Colon (tissue), 2 donors: ENCODE data around the gene LRMDA.

Experiments
- FAIRE-seq: peaks from 2 replicates; lab custom pipeline; 2012; peaks lifted over from hg19 to GRCh38; lab: Jason Lieb, UNC
- donor health status: control.
- donor health status: control.

LRMDA gene

DNA sequence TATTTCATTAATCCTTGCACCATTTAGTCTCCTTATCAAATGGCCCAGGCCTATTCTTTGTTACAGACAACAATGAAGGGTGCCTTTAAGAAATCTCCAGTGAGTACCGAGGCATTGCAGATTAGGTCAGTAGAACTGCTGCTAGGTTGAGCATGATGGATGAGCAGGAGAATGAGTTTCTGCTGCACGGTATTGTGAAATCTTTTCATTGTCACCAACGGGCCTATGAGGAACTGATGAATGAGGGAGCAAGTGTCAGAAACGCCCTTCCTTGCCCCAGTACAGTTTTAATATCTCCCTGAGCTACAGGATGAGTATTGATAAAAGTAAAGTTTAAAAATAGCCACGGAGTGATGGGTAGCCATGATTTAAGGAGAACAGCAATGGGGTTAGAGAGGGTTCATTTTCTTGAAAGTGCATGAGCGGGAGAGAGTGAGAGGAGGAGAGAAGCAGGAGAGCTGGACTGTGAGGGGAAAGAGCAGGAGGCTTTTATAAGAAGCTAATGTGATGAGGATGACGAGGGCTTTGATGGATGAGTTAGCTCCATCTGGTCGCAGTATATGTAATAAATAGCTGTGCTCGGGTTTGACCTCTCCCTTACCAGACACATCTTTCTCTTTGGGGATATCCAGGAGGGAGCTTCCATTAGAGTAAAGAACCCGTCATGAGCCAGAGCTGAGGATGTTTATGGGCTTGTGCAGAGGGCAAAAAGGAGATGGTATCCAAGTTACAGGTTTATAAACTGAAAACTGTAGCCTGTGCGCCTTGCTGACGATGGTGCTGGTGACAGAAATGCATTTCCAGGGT is 526.1 kb downstream of the LRMDA start:
- no peak for FAIRE-seq

DNA sequence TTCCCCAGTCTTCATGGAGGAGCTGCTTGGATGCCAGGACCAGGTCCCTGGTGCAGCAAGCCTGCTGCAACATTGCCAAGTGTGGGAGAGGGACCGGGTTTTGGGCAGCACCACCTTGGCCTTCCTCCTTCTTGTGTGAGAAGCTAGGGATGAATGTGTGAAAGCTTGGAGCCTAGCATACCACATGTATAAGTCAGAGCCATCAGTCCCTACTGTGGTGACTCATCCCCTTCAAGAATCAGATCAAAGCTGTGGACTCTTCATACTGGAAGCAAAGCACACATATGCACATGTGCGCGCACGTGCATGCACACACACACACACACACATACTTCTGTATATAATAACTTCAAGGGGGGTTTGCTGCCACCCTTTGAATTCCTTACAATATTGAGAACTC is 527.8 kb downstream of the LRMDA start:
- FAIRE-seq = no peak

DNA sequence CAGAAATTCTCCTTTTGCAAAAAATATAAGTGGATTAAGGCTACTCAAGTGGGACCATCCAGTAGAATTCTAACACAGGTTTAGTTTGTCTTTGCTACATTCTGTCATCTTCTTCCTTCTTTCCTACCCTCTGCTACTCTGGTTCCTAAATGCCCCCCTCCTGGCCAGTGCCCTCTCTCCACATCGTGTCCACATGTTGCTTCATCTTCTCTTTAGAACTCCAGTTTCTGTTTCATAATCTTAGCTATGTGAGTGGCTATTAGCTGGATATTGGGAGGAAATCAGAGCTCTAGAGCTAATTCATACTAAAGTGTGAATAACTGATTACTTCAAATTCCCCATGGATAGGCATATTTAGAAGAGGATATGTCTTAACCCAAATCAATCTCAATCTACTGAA is 528.5 kb downstream of the LRMDA start:
- no peak for FAIRE-seq

DNA sequence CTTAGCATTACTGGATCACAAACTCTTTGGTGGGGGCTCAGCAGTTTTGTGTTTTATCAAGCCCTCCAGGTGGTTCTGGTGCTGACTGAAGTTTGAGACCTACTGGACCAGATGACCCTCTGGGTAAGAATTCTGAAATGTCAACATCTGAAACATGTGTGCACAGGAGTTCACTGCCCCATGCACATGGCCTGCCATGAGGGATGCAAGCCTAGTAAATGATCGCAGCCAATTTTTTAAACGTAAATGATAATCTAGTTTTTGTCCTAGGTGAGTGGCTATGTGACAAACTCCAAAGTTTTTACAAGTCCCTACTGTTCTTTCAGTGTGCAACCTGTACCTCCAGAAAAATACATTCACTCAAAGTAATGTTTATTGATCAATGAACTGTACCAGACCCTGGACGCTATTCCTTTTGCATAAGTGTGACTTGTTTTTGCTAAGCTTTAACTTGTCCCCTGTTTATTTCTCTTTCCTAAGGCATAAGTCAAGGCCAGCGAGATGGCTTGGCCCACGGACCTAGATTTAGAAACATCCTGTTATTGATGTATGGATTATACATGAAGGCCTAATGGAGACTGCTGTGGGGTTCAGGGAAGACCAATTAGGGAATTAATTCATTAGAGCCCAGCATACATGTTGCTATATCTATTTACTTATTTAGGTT is 531.1 kb downstream of the LRMDA start:
- no peak for FAIRE-seq

DNA sequence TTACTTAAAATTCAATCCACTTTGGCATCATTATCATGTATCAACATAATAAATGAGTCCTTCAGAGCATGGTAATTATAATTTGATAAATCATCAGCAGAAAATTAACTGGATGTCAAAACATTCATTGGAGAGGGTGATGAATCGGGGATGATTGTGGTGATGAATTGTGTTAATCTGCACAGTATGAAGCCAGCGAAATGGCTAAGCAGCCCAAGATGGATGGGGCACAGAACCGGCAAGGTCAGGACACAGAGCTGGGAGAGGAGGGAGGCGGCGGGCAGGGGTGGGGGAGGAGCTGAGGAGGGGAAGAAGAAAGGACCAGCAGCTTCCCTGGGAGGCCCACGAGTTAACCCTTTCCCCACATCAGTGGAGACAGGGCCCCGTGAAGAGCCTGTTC is 536.1 kb downstream of the LRMDA start:
- no peak for FAIRE-seq

DNA sequence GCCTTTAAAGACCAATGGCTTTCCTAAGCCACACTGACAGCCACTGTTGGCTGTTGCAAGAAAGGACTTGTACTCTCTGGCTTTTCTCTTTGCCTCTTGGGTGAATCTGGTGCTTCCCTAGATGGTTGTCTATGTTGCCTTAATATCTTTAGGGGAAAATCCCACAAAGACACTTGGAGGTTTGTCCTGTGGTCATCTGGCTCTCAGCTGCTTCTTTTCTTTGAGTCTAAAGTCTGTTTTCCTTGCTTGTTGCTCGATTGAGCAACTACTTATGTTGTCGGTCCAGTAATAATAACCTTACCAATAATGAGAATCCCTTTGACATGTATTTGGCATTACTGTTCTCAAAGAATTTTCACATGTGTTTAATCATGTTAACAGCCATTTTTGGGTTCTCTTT is 537.6 kb downstream of the LRMDA start:
- no peak for FAIRE-seq

DNA sequence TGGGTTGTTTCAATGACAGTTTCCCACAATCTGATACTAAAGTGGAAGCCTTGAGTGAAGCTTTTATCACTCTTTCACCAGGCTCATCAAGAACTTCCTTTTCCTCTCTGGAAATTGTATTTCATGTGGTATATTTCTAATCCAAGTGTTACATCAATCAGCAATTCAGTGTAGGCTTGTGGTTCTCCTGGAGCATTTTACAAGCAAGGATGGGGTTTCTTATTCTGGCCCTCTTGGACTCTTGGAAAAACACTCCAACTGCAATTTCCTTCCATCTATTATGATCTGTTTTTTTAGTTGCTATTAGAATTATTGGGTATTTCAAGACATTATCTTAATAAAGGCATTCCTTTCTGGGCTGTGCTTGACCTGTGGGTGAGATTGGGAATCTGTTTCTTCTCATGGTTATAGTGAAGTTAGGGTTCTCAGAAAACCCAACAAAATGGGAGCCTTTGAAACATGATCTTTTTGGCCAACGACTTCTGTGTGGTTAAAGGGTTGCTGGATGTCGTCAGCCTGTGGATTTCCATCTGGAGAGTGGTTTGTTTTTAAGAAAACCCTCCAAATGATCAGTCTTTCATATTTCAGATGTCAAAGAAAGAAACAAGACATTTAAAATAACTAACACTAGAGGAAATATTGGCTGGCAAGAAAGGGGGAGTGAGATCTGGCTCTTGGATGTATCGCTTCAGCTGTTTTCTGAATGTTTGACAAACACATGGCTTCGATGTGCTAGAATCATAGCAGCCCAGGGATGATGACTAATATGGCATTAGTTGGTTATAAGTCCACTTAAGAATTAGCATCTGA is 540.2 kb downstream of the LRMDA start:
- FAIRE-seq = no peak

DNA sequence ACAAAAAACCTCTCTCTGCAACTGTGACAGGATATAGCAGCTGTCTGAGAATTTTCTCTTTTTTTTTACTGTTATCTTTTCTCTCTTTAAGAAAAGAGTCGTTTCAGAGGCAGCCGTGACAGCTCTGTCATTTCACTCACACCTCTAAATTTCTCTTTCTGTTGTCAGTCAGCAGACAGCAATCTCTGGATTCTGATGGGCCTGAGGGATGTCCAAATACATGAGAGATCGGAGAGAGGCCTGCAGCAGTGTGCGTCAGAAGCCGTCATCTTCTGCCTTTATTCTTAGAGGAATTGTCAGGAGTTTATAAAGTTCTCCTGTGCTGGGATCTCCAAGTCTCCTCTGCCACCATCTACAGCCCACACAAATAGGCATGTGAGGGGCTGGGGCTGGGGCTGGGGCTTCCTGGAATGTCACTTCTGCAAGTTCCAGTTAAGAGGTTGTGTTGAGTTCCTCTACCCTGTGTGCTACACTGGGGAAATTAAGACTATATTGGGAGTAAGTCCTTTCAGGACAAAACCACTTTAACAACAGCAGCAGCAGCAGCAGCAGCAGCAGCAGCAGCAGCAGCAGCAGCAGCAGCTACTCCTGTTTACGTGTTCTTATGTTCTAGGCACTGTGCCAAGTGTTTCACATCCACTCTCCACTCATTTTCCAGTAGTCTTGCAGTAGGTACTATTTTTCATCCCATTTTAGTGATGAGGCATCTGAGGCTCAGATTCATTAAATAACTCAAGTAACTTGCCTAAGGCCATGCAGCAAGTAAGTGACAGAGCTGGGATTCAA is 541.3 kb downstream of the LRMDA start:
- no peak for FAIRE-seq

DNA sequence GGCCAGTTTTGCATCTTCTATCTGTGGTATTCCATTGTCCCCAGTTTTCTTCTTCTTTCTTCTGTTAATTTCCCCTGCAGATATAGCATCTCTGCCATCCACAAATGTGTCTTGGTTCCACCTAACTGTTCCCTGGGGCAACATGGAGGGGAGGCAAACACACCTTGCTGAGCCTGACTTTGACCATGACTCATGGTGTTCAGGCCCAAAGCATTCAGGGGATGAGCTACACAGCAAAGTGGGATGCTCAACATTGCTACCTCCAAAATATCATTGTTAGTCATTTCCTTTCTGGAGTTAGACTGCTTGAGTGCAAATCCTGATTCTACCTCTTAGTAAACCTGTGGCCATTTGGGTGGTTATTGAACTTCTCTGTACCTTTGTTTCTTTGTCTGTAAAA is 542.7 kb downstream of the LRMDA start:
- FAIRE-seq = no peak

DNA sequence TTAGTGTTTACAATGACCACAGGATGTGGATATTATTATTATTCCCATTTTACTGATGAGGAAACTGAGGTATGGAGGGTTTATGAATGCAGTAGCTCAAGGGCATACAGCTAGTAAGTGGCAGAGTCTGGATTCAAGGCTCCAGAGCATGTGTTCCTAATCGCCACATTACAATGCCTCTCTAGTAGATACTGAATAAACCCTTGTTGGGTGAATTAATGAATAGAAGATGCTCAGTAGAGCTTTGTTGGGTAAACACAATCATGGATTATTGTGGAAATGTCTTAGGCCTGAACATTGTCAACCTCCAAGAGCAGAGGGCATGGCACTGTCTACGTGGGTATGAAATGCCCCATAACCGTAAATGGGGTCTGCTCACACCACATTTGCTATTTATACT is 545.3 kb downstream of the LRMDA start:
- FAIRE-seq = no peak

DNA sequence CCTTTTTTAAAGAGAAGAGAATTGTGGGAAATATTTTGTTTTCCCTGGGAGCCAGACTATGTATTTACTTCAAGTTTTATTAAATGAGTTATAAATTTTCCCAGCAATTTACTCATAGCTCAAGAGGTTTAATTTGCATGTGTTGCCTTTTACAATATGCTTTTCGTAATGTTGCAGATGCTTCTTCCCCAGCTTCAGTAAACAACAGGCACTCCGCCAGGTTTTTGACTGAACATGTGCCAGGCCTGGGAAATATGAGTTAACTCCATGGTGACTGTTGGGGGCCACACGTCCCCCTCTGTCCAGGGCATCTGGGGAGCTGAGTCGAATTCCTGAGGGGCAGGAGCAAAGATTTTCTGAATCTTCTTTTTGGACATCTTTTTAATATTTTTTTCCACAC is 545.7 kb downstream of the LRMDA start:
- no peak for FAIRE-seq

DNA sequence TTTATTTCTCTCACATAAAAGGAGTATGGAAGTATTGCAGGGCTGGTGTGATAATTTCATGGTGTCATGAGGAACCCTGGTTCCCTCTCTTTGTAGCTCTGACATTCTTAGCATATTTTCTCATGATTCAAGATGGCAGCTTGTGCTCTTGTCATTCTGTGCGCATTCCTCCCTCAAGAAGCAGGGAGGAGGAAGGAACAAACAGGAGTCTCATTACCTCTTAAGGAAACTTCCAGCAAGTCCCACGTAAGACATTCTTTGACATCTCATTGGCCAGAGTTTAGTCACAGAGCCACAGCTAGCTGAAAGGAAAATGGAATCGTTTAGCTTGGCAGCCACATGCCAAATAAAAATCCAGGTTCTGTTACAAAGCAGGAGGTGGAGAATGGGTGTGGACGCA is 546.8 kb downstream of the LRMDA start:
- no peak for FAIRE-seq

DNA sequence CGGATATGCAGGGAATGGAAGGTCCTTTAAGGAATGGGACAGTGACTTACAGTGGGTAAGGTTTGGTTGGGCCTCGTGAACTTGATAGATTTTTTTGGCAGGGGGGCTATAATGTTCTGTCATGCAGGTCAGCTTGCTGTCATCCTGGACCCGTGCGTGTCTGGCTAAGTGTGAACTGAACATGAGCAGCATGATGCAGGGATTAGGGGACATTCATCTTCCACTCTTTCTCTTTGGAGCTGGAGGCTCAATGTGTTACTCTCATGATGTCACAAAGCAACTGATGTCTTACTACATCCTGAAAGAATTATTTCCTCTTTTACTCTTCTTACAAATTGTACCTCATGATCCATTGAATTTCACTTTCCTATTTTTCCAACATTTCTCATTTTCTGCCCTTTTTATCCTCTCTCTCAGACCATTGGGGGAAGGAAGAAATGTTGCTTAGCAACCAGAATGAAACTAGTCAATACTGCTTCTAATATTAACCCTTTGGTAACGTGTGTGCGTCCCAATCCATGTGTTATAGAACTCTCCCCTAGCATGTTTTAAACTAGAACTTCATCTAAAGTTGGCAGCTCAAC is 549.1 kb downstream of the LRMDA start:
- FAIRE-seq = no peak

DNA sequence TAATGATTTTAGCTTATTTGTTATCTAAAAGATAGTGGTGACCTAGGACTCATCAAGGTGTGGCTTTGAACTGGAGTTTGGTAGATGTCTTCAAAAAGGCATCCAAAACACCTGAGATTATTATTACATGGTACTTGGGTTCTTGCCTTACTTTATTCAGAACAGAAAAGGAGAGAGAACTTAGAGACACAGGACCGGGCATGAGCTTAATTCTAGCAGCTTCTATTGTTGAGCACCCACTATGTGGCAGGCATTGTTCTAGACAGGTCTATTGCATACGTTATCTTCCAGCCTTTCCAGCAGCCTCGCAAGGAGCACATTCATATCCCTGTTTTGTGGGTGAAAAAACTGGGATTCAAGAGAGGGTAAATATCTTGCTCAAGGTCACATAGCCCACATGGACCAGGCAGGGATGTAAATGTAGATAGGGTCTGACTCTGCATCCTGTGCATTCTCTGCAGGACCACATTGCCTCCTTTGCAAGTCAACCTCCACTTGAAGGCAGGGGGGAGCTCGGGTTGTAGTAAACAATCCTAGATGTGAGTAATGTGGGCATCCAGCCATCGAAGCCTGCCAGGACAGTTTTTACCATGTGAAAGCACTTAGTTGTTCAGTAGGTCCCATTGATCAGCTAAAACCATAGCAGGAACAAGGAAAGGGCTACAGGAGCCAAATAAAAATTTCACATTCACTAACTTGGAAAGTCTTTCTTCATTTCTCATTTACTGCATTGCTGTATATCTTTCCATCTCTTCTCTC is 551.4 kb downstream of the LRMDA start:
- no peak for FAIRE-seq

DNA sequence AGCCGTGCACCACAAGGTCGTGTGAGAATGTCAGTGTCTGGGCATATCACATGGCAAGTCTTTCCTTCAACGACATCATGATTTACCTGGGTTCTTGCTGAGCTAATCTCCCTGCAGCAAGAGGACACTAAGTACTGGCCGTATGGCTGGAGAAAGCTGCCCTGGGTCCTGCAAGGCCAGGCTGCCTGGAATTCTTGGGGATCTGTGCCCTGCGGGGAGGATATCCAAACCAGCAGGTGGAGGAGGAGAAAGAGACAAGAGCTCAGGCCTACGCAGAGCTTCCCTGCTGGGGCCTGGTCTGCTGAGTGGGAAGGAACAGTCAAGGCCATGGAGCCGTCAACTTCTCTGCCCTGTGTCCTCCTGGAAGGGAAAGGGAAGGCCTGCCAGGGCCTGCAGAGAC is 552.6 kb downstream of the LRMDA start:
- FAIRE-seq = no peak

DNA sequence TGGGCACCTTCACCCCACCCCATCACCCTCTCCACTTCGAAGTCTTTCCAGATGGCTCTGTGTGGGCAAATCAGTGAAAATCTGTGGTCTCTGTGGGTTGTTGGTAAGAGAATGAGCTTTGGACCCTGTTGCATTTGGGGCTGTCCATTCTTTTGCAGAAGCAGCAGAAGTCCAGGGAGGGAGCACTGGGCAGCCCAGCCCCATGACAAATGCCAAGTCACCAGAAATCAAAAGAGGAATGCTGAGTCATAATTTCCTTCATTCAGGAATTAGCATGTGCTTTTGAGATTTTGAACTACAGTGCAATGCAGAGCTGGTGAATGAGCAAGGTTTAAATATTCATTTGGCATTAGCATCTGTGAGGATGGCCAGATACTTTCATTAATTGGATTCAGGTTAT is 556.2 kb downstream of the LRMDA start:
- no peak for FAIRE-seq

DNA sequence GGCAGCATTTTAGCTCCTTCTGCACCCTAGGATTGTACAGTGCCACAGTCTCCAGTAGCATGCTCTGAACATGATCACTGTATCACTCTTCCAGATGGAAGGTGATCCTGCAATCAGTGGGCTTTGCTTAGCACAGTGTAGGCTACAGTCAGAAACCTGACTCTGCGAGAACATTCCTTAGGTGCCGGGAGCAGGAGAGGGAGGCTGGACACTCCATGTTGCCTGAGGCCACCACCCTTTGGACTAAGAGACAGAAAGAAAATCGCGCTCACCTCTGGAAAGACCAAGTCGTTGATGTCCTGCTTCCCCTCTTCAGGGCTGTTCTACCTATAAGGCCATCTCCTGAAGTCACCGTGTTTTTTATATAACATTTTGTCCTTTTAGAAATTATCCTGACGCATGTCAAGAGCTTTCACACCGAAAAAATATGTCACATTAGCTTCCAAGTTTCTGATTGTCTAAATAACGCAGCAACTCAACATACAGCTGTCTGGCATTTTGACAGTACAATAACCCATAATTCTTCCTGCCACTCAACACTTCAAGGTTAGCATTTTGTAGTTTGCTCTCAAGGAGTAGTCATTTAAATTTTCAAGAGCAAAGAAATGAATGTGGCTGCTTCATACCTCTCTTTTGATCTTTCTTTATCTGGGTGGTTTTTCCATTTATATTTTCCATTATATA is 563.1 kb downstream of the LRMDA start:
- no peak for FAIRE-seq

DNA sequence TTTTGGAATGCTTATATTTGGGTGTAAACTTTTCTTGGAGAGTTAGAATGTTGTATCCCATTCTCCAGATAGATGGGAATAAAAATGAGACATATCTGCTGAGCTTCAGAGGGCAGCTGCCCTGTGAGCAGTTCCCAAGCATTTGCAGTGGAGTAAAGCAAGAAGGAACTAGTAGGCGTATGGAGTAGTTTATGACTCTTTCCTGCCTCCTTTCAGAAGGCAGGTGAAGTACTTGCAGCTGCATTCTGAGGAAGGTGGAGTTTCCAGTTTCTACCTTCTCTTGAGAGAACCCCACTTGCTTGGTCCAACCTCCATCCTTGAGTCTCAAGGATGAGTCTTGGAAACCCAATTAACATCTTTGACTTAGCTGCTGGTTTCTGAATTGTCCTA is 563.6 kb downstream of the LRMDA start:
- FAIRE-seq = no peak

DNA sequence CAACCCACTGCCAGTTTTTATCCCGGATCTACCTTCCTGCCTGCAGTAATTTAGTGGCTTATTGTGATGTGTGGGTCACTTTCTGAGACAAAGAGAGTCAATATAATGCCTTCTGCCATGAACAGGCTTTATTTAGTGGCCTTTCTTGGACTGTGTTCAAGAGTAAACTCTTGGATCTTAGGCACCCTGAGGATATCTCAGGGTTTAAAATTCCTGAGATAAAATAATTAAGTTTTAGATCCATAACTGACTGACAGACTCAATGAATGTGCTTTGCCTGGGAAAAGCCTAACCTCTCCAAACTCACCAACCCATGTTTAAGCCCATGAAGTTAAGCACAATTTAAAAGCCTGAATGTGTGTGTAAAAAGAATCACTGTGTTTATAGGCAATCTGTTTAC is 564.3 kb downstream of the LRMDA start:
- FAIRE-seq = no peak

DNA sequence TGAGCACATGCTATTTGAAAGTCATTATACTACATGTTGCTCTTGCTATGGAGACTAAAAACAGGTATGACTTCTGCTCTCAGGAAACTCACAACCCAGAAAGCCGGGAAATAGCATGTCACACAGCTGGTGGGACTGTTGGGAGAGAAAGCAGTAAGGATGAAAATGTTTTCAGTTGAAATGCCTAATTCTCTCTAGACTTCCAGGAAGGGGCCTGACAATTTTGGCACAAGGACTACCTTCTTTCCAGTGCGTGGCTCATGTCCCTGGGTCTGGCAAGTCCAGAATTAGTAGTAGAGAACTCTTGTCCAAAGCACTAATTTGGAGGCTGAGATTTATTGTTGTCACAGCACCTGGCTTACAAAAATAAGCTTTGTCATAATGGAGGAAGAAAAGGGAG is 567.6 kb downstream of the LRMDA start:
- FAIRE-seq = no peak
